Measurements from ENCODE around the gene LETM1.

- no peak for TF ChIP-seq CTCF (conservative IDR thresholded peaks at IDR 0.05; ENCODE audit: low read depth, low read length)
- TF ChIP-seq EZH2 (IDR thresholded peaks at IDR 0.05; ENCODE audit: low read length, unreplicated experiment): no peak
- no peak for TF ChIP-seq EZH2phosphoT487 (IDR thresholded peaks at IDR 0.05; ENCODE audit: borderline replicate concordance, low read length)
Observed at GRCh38 chr4:1904042-1904441, 48.1 kb upstream of the LETM1 start.
